ENCODE data around the gene FXR2.

The FXR2 gene

GRCh38 chr17:7544911-7545310 lies 69.8 kb downstream of the FXR2 start:
- no peak for DNase-seq

Data from stimulated activated CD4-positive, alpha-beta T cell treated with anti-CD3 and anti-CD28 coated beads, Interleukin-12 subunit alpha, Interleukin-12 subunit beta, amount 100 ng/mL, for 4 hours (primary cell).